Prostate gland (tissue), 2 donors: ENCODE results near the gene WNK1. TPM values are rescaled to one million over a fixed set of nuclear protein-coding genes. Genes with fewer than 3 reads are reported as not detected.

Experiments used
- DNase-seq: peaks from one replicate; pipeline ENCODE4 v3.0.0-alpha.2; 2019; ENCODE audit warnings: low spot score
- H3K27ac ChIP-seq, 2 donors: fragments of 200-600 bp; sonication (generic); 2 replicates each; pipeline ENCODE4 v1.5.1; 2017 to 2019
- H3K27me3 ChIP-seq: fragments of 200-600 bp; sonication (generic); replicated peaks from 2 replicates; pipeline ENCODE4 v1.5.1; 2019; ENCODE audit not compliant: insufficient read depth
- H3K36me3 ChIP-seq, 2 donors: fragments of 200-600 bp; sonication (generic); 1 replicate in 1 of 2; 2 replicates in 1 of 2; pipeline versions ENCODE4 v1.5.1 to v1.8.1; 2017 to 2019
- H3K4me1 ChIP-seq: fragments of 200-600 bp; sonication (generic); replicated peaks from 2 replicates; pipeline ENCODE4 v1.5.1; 2019
- H3K4me3 ChIP-seq, 2 donors: fragments of 200-600 bp; sonication (generic); 2 replicates each; pipeline ENCODE4 v1.5.1; 2017 to 2019
- H3K9me3 ChIP-seq: fragments of 200-600 bp; sonication (generic); 2 replicates; pipeline ENCODE4 v1.5.1; 2017
- POLR2A ChIP-seq: fragments of 450-650 bp; IDR thresholded peaks from one replicate; pipeline ENCODE4 v1.6.1; 2016; ENCODE audit warnings: antibody characterized with exemption, mild to moderate bottlenecking
- POLR2AphosphoS5 ChIP-seq: sonication (generic); formaldehyde crosslinking; IDR thresholded peaks from one replicate; pipeline ENCODE4 v1.6.1; 2017; ENCODE audit warnings: antibody characterized with exemption
- WGBS: methylation state at CpG from one replicate; pipeline ENCODE4 v1.1.5; 2018; 5-methylcytosine and 5-hydroxymethylcytosine counted together
- intact Hi-C: fragments of 100-400 bp; cut with DNase I; formaldehyde crosslinking; loops from one replicate; pipeline ENCODE4 v1.14.2; 2022
- total RNA-seq, 2 donors: library from RNA; depleted of rRNA; stranded (reverse); fragments of >200 nt; gene quantifications; one replicate each; pipeline ENCODE4 v1.1.0, GENCODE V29; 2016
- TF ChIP-seq, protein P1 (sequence below), 4 experiments: fragments of 200-600 bp in 2 of 4; fragments of 450-650 bp in 2 of 4; sonication (generic) in 2 of 4; IDR thresholded peaks; 1 replicate in 3 of 4; 2 replicates in 1 of 4; pipeline ENCODE4 v1.5.1; 2016 to 2019; ENCODE audit warnings: antibody characterized with exemption in 4 of 4, mild to moderate bottlenecking in 2 of 4, moderate library complexity in 2 of 4

The WNK1 gene
- total RNA-seq, 2 donors from 2014 or later: 82.7 to 223 TPM

DNA sequence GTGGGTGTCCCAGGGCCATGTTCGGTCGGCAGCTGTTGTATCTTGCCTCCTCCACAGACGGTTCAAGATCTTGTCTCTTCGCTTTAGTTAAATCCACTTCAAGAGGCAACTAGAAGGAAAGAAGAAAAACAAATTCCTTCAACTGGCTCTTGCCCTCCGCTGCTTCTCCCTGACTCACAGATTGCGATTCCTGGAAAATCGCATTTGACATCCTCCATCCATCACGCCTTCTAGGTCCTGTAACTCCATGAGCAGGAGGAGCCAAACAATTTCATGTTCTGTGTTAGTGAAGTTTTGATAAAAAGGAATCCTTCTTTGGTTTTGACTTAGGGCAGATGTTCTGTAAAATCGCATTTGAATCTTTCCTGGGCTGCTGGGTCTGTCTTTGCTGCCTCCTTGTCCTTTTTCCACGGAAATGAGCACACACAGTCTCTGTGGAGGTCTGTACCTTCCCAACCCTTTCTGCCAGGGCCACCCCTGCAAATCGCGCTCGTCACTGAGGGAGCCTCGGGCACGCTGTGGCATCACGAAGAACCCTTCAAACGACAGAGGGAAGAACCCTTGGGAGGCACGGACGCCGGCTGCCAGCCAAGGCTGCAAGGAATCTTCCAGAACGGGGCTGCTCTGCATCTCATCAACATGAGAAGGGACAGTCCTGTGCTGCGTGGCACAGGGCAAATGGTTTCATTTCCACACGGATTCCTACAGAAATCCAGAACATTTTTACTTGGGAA lies 164.5 kb downstream of the WNK1 start:
- intact Hi-C loops: no loop called here
- H3K4me1 ChIP-seq: no peaks in the 10 kb centered on the region
- TF ChIP-seq POLR2AphosphoS5 (no peak), POLR2A (no peak)
- TF ChIP-seq, protein P1, sequence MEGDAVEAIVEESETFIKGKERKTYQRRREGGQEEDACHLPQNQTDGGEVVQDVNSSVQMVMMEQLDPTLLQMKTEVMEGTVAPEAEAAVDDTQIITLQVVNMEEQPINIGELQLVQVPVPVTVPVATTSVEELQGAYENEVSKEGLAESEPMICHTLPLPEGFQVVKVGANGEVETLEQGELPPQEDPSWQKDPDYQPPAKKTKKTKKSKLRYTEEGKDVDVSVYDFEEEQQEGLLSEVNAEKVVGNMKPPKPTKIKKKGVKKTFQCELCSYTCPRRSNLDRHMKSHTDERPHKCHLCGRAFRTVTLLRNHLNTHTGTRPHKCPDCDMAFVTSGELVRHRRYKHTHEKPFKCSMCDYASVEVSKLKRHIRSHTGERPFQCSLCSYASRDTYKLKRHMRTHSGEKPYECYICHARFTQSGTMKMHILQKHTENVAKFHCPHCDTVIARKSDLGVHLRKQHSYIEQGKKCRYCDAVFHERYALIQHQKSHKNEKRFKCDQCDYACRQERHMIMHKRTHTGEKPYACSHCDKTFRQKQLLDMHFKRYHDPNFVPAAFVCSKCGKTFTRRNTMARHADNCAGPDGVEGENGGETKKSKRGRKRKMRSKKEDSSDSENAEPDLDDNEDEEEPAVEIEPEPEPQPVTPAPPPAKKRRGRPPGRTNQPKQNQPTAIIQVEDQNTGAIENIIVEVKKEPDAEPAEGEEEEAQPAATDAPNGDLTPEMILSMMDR (IDR thresholded peaks at IDR 0.05): no peak
- no peak overlapping the region for H3K27ac ChIP-seq
- H3K4me3 ChIP-seq: no peak overlapping the region
- H3K9me3 ChIP-seq: no peaks in the 10 kb centered on the region
- DNase-seq: no peak
- peaks cover 0 to 11% of the 10 kb centered on the region in 2 donors for H3K36me3 ChIP-seq
- WGBS: 93% methylated on average over 23 of the region's 23 CpGs
- H3K27me3 ChIP-seq: no peaks in the 10 kb centered on the region

DNA sequence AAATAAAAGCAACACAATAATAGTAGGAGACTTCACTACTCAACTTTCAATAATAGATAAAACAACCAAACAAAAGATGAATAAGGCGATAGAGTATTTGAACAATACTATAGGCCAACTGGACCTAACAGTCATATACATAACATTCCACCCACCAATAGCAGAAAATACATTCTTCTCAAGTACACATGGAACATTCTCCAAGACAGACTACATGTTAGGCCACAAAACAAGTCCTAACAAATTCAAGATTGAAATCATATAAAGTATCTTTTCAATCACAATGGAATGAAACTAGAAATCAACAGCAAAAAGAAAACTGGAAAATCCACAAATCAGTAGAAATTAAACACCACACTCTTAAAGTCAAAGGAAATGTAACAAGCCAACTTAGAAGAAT lies 168.3 kb downstream of the WNK1 start:
- H3K27ac ChIP-seq: no peak overlapping the region
- intact Hi-C loops: no loop called here
- H3K36me3 ChIP-seq: peaks cover 0 to 12% of the 10 kb centered on the region in 2 donors
- DNase-seq: no peak
- H3K4me3 ChIP-seq: no peak overlapping the region
- no peaks in the 10 kb centered on the region for H3K4me1 ChIP-seq
- no peaks in the 10 kb centered on the region for H3K9me3 ChIP-seq
- no peaks in the 10 kb centered on the region for H3K27me3 ChIP-seq
- TF ChIP-seq POLR2A: no peak
- no peak for TF ChIP-seq POLR2AphosphoS5
- TF ChIP-seq, protein P1 (IDR thresholded peaks at IDR 0.05): no peak
- 62% methylated on average over 1 of the region's 1 CpG for WGBS

DNA sequence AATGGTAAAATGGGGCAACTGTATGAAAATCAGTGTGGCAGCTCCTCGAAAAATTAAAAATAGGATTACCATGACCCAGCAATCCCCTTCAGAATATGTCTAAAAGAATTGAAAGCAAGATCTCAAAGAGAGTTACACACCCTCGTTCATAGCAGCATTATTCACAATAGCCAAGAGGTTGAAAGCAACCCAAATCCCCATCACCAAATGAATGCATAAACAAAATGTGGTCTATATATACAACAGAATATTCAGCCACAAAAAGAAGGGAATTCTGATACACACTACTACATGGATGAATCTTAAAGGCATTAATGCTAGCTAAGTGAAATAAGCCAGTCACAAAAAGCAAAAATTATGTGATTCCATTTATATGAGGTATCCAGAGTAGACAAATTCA lies 169.9 kb downstream of the WNK1 start:
- Histone ChIP-seq H3K27me3 (no peaks in the 10 kb centered on the region), H3K36me3 (peaks cover 0 to 8% of the 10 kb centered on the region in 2 donors), H3K4me1 (no peaks in the 10 kb centered on the region), H3K27ac (no peak overlapping the region), H3K4me3 (no peak overlapping the region), H3K9me3 (no peaks in the 10 kb centered on the region)
- intact Hi-C loops: no loop called here
- no peak for DNase-seq
- 80% methylated on average over 2 of the region's 2 CpGs for WGBS
- TF ChIP-seq POLR2A: no peak

DNA sequence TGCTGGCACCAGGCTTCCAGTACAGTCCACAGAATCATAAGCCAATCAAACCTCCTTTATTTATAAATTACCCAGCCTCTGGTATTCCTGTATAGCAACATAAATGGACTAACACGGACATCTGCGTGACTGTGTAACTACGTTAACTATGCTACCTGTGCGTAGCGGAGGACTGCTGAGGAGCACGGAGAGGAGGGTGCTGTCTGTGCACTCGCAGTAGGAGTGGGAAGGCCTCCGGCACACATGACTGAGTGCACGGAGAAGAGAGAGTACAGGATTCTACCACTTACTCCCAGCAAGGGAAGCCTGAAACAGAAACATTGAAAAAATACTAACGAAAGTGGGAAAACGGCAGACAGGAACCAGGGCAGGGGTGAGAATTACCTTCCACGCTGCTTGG lies 174.3 kb downstream of the WNK1 start:
- WGBS: 96% methylated on average over 11 of the region's 12 CpGs
- Histone ChIP-seq H3K36me3 (peaks cover 4 to 25% of the 10 kb centered on the region in 2 donors), H3K9me3 (no peaks in the 10 kb centered on the region), H3K27me3 (no peaks in the 10 kb centered on the region), H3K27ac (no peak overlapping the region), H3K4me3 (no peak overlapping the region), H3K4me1 (no peaks in the 10 kb centered on the region)
- intact Hi-C loops: no loop called here
- TF ChIP-seq POLR2AphosphoS5 (no peak), POLR2A (no peak)
- TF ChIP-seq, protein P1 (IDR thresholded peaks at IDR 0.05): no peak
- no peak for DNase-seq

DNA sequence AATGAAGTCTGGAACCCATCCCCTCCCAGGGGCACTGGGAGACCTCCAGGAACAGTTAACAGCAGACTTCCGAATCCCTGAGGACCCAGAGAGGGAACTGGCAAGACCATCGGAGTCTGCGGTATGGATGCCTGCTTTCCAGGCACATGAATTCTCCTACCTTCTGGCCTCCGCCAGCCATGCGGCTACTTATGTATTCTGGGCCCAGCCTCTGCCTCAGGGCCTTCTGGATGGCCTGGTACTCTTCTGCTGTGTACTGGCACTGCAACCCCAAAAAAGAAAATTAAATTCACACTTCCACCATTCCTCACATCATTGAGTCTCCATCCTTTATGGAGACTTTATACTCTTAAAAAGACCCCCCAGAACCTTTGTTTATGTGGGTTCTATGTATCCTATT lies 178.7 kb downstream of the WNK1 start:
- Histone ChIP-seq H3K27ac (no peak overlapping the region), H3K4me3 (no peak overlapping the region), H3K36me3 (peaks cover 4 to 17% of the 10 kb centered on the region in 2 donors), H3K27me3 (no peaks in the 10 kb centered on the region), H3K4me1 (no peaks in the 10 kb centered on the region), H3K9me3 (no peaks in the 10 kb centered on the region)
- 86% methylated on average over 5 of the region's 5 CpGs for WGBS
- TF ChIP-seq POLR2A: no peak
- TF ChIP-seq, protein P1 (IDR thresholded peaks at IDR 0.05): no peak
- TF ChIP-seq POLR2AphosphoS5: no peak
- no peak for DNase-seq
- intact Hi-C loops: no loop called here
